Jurkat, Clone E6-1 (cell line): ENCODE data around the gene LMF1.

Experiments used
- DNase-seq: peaks from one replicate; pipeline ENCODE4 v3.0.0-alpha.2; 2011; ENCODE audit warnings: low read depth, low spot score
- H3K4me3 ChIP-seq: 2 replicates; pipeline ENCODE4 v1.5.1; 2011; ENCODE audit warnings: mild to moderate bottlenecking, low read length, control low read depth, moderate library complexity

Gene LMF1

DNA sequence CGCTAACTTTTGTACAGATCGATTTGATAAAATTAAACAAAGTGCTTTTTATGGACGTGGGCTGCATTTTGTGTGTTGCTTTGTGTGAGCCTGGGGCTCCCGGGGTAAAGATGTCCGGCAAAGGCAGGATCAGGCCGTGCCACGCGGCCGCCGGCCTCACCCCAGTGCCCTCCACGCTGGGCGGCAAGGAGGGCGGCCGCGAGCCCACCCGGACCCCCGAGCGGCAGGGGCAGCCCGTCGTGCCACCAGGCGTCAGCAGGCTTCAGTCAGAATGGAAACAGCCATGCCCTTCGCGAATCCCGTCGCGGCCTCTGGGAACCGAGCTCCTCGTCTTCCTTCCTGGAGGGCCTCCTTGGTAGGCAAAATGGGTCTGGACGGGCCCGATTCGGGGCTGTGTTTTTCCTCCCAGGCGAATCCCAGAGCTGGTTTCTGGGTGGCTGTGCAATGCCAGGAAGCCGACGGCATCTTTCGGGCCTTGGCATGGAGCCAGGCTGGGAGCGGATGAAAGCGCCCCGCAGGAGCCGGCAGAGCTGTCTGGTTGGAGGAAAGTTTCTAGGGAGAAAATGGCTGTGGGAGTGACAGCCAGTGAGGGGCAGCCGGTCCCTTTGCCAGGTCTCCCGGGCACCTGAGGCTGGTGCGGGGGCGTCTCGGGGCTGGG lies 16.3 kb upstream of the LMF1 start:
- no peak overlapping the region for H3K4me3 ChIP-seq
- no peak for DNase-seq

DNA sequence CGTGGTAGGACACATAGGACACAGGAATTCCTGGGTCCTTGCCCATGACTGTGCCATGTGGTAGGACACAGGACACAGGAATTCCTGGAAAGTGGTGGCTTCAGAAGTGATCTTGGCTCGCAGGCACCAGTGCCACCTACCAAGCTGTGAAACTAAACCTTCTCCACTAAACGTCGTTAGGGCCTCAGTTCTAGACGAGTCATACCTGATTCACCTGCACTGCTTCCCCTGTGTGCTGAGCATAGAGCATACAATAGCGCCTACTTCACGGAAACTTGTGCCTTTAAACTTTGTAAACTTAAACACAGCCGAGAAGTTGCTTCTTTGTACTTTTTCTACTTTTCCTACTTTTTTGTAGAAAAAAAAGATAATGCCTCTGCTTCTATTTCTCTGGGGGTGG lies 15.6 kb upstream of the LMF1 start:
- no peak overlapping the region for H3K4me3 ChIP-seq

DNA sequence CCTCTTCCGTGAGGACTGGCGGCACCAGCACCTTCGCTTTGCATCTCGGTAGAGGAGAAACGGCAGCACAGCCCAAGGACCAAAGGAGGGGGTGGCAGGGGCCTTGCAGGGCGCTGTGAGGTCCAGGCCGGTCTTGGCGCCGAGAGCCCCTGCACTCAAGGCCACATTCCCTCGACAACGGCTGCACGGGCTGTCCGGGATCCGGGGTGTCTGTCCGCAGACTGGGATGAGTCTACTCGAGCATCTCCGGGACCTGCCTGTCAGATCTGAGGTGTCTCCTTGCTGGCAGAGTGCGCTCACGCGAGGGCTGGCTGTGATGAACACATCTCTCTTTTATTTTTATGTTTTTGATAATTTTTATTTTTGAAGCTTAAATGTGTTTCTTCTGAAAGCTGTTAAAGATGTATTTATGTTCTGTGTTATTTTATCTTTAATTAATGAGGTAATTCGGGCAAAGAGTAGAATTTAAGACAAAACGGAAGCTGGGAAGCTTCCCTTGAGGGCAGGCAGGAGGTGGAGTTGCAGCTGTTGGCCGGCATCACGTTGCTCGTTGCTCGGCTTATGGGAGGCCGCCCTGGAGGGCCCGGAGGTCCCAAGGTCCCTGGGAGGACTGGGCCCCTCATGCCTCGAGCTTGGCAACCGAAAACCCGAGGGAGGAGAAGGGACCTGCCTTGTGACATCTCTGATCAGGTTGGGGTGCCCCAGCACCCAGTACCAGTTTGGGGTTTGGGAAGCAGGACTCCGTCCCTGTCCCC lies 15.0 kb upstream of the LMF1 start:
- DNase-seq, result no peak
- no peak overlapping the region for H3K4me3 ChIP-seq

More for the DNA sequence above, 15.6 kb upstream of the LMF1 start:
- no peak for DNase-seq

DNA sequence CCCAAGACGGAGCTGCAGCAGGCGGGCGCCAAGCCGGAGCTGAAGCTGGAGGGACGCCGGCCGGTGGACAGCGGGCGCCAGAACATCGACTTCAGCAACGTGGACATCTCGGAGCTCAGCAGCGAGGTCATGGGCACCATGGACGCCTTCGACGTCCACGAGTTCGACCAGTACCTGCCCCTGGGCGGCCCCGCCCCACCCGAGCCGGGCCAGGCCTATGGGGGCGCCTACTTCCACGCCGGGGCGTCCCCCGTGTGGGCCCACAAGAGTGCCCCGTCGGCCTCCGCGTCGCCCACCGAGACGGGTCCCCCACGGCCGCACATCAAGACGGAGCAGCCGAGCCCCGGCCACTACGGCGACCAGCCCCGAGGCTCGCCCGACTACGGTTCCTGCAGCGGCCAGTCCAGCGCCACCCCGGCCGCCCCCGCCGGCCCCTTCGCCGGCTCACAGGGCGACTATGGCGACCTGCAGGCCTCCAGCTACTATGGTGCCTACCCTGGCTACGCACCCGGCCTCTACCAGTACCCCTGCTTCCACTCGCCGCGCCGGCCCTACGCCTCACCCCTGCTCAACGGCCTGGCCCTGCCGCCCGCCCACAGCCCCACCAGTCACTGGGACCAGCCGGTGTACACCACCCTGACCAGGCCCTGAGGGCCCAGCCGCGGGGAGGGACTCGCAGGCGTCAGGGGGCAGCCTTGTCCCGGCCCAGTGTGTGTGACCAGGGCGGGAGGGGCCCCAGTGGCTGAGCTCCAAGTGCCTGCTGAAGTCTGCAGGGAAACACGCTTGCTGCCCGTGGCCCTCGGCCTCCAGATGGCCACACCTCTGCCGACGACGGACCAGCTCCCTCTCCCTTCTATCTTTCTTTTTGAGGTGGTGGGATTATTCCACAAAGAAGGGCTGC lies 14.2 kb upstream of the LMF1 start:
- no peak for DNase-seq
- H3K4me3 ChIP-seq, result no peak overlapping the region

DNA sequence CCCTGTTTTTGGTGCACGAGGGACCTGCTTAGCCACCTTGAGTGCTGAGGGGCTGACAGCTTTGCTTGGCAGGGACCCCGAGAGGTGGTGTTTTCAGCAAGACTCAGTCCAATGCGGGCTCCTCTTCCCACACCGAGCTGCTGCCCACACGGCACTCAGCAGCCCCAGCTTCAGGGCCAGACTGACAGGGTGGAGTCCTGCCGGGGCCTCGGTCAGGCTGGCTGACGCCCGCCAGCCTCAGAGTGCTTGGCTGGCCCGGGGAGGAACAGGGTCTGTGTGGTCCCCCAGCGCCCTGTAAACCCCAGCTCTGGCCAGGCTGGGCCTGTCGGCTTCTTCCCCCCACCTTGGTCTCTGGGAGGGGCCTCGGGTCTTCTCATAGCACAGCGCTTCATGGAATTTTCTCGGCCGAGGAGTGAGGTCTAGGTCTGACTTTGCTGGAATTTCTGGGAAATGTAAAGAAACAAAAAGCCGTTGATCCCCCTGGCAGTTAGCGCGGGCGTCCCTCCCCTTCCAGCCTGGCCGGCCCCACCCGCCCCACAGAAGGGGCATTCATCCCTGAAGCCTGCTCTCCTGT lies 13.4 kb upstream of the LMF1 start:
- DNase-seq, result no peak
- no peak overlapping the region for H3K4me3 ChIP-seq

DNA sequence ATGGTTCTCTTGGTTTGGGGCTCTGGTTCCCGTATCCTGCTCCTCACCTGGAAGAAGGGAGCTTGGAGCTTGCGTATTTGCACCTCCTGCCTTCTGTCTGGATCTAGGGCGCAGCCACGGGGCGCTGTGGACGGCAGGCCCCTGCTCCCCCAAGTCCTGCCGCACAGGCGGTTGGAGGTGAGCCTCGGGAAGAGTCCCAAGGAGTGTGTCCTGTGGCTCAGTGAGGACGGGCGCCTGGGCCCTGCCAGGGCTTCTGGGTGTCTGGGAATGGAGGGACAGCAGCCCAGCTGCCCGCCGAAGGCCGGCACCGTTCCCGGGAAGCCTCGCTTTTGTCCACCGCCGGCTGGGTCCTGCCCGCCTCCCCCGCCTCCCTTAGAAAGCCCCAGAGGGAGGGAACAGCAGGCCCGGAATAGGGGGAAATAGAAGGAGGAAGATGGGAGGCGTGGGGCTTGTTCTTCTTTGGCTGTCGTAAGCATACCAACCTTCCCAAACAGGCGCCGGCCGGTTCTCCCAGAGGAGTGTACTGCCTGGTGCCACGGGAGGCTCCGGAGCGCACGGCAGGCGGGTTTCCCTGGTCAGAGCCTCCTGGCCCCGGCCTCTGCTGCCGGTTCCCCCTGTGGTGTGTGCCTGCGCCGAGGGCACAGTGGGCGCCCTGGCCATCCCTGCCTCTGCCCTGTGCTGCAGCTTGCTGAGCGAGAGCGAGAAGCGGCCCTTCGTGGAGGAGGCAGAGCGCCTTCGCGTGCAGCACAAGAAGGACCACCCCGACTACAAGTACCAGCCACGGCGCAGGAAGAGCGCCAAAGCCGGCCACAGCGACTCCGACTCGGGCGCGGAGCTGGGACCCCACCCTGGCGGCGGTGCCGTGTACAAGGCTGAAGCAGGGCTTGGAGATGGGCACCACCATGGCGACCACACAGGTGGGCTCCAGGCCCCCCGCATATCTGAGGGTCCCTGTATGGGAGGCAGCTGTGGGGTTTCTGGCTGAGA lies 12.6 kb upstream of the LMF1 start:
- no peak overlapping the region for H3K4me3 ChIP-seq
- no peak for DNase-seq

DNA sequence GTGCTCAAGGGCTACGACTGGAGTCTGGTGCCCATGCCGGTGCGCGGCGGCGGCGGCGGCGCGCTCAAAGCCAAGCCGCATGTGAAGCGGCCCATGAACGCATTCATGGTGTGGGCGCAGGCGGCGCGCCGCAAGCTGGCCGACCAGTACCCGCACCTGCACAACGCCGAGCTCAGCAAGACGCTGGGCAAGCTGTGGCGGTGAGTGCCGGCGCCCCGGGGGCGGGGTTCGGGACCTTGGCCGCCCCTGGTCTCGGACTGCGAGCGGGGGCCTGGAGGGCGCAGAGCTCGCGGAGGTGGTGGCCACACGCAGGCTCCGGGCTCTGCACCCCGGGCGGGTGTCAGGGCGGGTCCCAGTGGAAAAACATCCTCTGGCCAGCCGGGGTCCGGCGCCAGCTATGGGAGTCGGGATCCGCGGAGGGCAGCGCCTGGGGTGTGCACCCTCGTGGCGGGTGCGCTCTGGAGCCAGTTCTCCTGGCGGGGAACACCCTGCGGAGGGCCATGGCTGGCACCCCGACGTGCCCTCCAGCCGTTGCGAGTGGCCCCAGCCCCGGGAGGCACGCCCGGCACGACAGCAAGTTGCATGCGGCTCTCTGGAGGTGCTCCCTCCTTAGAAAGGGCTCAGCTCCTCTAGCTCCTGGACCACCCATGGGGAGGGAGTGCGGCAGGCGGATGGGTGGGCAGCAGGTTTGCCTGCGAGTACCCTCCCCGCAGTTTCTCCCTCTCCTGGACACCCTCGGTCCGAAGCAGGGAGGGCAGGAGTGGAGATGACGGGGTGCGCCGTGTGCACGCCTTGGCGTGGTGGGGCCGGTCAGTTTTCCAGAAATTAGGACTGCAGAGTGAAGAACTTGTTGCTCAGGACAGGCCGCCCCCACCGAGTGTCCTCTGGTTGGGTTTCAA lies 11.6 kb upstream of the LMF1 start:
- no peak for DNase-seq
- H3K4me3 ChIP-seq, result no peak overlapping the region

DNA sequence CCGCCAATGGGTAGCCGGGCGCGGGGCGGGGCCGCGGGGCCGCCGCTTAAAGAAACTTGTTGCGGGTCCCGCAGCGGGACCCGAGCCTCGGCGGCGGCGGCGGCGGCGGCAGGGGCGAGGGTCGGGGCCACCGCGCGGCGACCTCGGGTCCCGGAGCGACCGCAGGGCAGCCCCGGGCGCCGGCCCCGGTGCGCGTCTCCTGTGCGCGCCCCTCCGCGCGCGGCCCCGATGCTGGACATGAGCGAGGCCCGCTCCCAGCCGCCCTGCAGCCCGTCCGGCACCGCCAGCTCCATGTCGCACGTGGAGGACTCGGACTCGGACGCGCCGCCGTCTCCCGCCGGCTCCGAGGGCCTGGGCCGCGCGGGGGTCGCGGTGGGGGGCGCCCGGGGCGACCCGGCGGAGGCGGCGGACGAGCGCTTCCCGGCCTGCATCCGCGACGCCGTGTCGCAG lies 10.9 kb upstream of the LMF1 start, which contains the start of gene SOX8:
TSS of gene SOX8 (plus strand) at position 76 of the 450 bp plus-strand sequence. CDS start at position 229, 153 bp downstream.
- DNase-seq, result no peak
- peak within 1 kb of the TSS; percentile 37 for H3K4me3 ChIP-seq

DNA sequence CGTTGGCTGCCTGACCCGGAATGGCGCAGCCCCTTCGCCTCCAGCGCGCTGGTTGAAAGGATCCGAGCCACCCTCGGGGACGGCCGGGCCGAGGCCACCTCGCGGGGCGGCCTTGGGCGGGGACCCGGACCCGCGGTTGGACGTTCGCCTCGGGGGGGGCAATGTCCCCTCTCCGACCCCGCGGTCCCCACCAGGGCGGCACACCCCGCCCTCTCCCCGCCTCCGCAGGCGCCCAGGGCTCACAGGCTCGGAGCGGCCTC lies 9.7 kb upstream of the LMF1 start:
- no peak overlapping the region for H3K4me3 ChIP-seq

DNA sequence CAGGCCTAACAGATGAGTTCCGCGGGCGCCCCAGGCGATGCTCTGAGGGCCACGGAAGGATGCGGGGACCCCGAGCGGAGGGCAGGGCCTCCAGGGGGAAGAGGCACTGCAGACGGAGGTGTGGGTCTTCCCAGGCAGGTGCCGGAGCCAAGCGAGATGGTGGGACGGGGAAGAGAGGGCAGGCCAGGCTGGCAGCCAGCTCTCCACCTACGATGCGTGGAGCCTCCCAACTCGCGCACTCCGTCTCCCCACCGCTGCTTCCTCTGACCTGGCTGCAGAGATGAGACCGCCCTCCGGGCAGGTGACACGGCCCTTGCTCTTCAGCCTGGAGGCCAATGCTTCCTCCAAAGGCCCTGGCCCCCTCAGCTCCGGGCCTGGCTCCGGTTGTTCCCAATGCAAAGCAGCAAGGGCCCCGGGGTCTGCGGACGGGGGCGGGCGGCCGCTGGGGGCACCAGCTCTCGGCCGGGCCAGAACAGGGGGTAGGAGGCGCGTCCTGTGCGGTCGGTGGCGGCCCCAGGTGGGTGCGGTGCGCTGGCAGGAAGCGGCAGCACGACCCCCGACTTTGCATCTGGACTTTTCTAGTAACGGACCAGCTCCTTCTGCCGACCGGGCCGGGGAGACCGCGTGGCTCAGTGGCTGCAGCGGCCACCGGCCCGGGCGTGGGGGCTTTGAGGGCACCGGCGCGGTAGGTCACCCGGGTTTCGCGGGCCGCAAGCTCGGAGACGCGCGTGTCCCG lies 9.2 kb upstream of the LMF1 start:
- no peak for DNase-seq
- H3K4me3 ChIP-seq, result no peak overlapping the region

More for the DNA sequence above, 9.7 kb upstream of the LMF1 start:
- no peak for DNase-seq

DNA sequence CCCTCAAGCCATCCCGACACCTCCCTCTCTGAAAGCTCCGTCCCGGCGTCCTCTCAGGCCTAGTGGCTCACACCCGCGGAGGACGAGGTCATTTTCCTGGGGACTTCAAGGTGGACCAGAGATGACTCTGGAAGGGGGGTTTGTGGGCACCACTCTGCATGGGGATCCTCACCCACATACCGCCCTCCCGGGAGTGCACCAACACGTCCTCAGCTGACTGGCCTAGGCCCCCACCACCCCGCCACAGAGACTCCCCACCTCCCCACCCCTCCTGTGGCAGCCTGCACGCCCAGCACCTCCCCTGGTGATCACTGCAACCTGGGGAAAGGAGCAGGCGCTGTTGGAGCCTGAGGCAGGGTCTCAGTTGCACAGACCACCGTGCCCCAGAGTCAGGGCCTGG lies 8.4 kb upstream of the LMF1 start:
- no peak for DNase-seq

DNA sequence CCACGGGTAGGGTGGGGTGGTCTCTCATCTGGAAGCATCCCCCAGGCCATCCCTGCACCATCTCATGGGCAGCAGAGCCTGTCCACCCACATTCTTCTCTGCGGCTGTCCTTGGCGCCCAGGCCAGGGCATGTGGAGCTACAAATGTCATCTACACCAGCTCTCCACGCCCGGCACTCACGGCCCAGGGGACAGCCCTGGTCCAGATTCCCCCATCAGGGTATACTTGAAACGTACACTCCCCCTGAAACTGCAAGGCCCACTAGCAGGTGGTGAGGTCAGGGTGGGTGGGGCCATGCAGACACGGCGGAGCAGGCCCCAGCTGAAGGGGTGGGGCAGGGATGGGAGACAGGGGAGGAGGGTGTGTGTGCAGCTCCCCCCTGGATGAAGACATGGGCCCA lies 7.6 kb upstream of the LMF1 start:
- H3K4me3 ChIP-seq, result no peak overlapping the region
- DNase-seq, result no peak

More for the DNA sequence above, 8.4 kb upstream of the LMF1 start:
- H3K4me3 ChIP-seq, result no peak overlapping the region

DNA sequence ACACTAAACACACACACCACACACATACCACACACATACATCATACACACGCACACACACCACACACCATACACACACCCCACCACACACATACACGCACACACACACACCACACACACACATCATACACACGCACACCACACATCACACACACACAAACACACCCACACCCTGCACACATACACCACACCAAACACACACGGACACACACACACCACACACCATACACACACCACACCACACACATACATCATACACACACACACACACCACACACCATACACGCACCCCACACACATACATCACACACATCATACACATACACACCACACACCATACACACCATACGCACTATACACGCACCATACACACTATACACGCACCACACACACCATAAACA lies 7.1 kb upstream of the LMF1 start:
- no peak overlapping the region for H3K4me3 ChIP-seq
- DNase-seq, result no peak

DNA sequence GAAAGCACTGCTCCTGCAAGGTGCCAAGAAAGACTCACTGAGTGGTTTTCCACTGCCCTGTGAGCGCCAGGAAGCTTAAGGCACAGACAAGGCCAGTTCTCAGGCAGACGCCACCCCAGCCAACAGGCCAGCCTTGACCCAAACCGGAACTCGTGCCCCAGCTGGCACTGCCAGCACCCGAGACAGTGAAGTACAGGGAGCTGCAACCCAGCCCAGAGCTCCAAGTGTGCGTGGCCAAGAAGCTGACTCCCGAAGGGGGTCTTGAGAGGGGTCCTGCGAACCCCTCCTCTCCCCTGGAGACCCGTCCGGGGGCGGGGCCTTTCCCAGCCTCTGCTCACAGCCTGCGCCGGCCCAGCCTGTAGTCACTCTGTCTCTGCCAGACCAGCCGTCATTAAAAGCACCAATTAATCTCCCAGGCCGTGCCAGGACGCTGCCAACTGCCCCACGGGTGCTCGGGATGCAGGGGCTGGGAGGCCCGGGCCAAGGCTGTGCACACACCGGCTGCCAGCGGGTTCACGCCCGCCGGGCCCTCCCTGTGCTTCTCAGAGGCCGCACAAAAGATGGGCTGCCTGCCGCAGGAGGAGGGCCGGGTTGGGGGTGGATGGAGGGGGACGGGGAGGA lies 6.4 kb upstream of the LMF1 start:
- DNase-seq, result no peak

DNA sequence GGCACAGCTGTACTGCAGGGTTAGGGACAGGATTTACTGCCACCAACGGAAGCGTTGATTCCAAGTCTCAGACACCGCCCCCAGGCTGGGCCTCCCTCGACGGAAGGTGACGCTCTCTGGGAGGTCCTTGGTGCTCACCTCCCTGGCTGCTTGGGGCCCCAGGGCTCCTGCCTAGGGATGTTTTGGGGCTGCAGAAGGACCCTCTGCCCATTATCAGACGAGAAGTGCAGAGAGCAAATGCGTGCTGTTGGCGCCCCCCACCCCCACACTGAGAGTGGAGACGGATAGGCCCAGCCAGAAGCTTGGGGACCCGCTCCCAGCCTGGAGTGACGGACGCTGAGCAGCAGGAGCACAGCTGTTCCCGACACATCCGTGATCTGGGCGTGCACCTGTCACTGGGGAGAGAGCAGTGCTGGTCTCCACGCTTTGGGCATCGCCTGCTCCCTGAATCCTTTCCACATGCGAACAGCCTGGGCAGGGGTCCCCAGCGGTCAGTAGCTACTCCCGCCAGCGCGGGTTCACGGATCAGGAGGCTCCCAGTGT lies 5.7 kb upstream of the LMF1 start:
- no peak for DNase-seq
- H3K4me3 ChIP-seq, result no peak overlapping the region

More for the DNA sequence above, 6.4 kb upstream of the LMF1 start:
- H3K4me3 ChIP-seq, result no peak overlapping the region

DNA sequence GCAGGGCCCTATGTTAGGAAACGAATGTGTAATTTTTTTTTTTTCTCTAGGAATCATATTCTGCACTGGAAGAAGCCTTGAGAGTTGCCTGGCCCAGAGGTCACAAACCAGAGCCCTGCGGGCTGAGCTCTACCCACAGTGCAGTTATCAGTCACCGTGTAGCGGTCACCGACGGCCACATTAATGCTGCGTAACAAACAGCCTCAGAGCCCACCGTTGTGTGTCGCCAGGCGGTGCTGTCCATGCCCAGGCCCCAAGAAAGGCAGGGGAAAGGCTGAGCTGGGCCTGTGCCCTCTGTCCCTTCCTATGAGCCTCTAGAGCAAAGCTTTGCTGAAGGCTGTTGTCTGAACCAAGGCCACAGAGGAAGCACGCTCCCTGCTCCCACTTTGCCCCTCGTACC lies 4.5 kb upstream of the LMF1 start:
- DNase-seq, result no peak
- no peak overlapping the region for H3K4me3 ChIP-seq
